ENCODE measurements around the gene PRRT4.

DNA sequence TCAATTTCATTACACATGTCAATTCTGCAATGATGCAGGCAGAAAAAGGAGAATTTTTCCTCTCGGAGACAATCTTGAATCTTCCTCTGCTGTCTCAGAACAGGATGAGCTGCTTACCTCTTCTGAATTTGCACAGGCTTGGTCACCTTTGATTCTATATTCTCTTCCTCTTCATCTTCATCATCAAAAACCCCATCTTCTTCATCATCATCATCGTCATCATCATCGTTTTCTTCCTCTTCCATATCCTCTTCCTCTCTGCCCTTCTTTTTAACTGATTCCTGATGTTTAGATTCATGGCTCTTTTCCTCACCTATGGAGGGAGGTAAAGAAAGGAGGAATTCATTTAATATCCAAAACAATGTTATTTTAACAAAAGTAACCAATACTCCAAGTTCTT is 25.8 kb downstream of the PRRT4 start:
- TF ChIP-seq POLR2A (IDR thresholded peaks at IDR 0.05; ENCODE audit: low read length) (no peak), GATA1 (IDR thresholded peaks at IDR 0.05; ENCODE audit: low read depth, low read length) (no peak)
